Panc1 (cell line): ENCODE data around the gene PDZD8. TPM values are rescaled to one million over a fixed set of nuclear protein-coding genes. Genes with fewer than 3 reads are reported as not detected.

Experiments
- ATAC-seq: fragments of 200-7000 bp; cut with Tn5 transposase; 2 replicates; pipeline ENCODE4 v1.9.1; 2020; ENCODE audit warnings: mild to moderate bottlenecking, moderate library complexity
- BruUV-seq: library from RNA; stranded (reverse); fragments of 400-500 nt; replicated peaks from 2 replicates; lab custom pipeline; 2021; lab: Mats Ljungman, UMichigan
- CTCF ChIA-PET: fragments of 300-600 bp; sonication (Branson Sonifier 250); formaldehyde crosslinking; loops from one replicate; lab custom pipeline; 2022; ENCODE audit warnings: antibody characterized with exemption; lab: Charles Lee
- POLR2A ChIA-PET: fragments of 300-600 bp; sonication (Branson Sonifier 250); formaldehyde crosslinking; loops from one replicate; lab custom pipeline; 2022; ENCODE audit warnings: antibody characterized with exemption; lab: Charles Lee
- DNase-seq: peaks from one replicate; pipeline ENCODE4 v3.0.0-alpha.2; 2010; ENCODE audit warnings: low read depth, low spot score
- H3K27ac ChIP-seq: 2 replicates; pipeline ENCODE4 v1.5.1; 2011; ENCODE audit warnings: mild to moderate bottlenecking, low read length, inconsistent platforms
- H3K27me3 ChIP-seq: fragments of 200-500 bp; sonication (Bioruptor generic); 2 replicates; pipeline ENCODE4 v1.6.0; 2014; ENCODE audit warnings: low read length, inconsistent platforms; ENCODE audit not compliant: control insufficient read depth, insufficient read depth
- H3K36me3 ChIP-seq: fragments of 200-500 bp; sonication (Bioruptor generic); 2 replicates; pipeline ENCODE4 v1.5.1; 2014; ENCODE audit warnings: inconsistent platforms, mild to moderate bottlenecking, low read length, moderate library complexity; ENCODE audit not compliant: control insufficient read depth, insufficient read depth
- H3K4me1 ChIP-seq: 2 replicates; pipeline ENCODE4 v1.5.1; 2011; ENCODE audit warnings: inconsistent platforms, mild to moderate bottlenecking, low read length, moderate library complexity; ENCODE audit not compliant: control insufficient read depth, insufficient read depth
- H3K4me3 ChIP-seq, 2 experiments: 2 replicates each; pipeline ENCODE4 v1.5.1; 2011 to 2012; ENCODE audit warnings: low read depth in 2 of 2, low read length in 2 of 2, mild to moderate bottlenecking in 2 of 2, inconsistent platforms in 1 of 2, moderate library complexity in 1 of 2
- H3K9me3 ChIP-seq: fragments of 200-500 bp; sonication (Bioruptor generic); 2 replicates; pipeline ENCODE4 v1.5.1; 2014; ENCODE audit warnings: low read depth, mild to moderate bottlenecking, inconsistent platforms, low read length, moderate library complexity; ENCODE audit not compliant: control insufficient read depth, insufficient read depth
- POLR2AphosphoS5 ChIP-seq: IDR thresholded peaks from 2 replicates; pipeline ENCODE4 v1.6.1; 2012; ENCODE audit warnings: mild to moderate bottlenecking, low read depth, low read length, moderate library complexity
- SIN3A ChIP-seq: IDR thresholded peaks from 2 replicates; pipeline ENCODE4 v1.6.1; 2012; ENCODE audit warnings: low read depth, mild to moderate bottlenecking, low read length, moderate library complexity, borderline replicate concordance; ENCODE audit not compliant: insufficient read depth
- TCF7L2 ChIP-seq: IDR thresholded peaks from 2 replicates; pipeline ENCODE4 v1.6.1; 2011; ENCODE audit warnings: mild to moderate bottlenecking, low read depth, low read length, inconsistent platforms
- in situ Hi-C: cut with HindIII; loops from 2 replicates; pipeline ENCODE4 v1.10.0; 2016; ENCODE audit warnings: low sequenced_read_pairs, low pct_unique_long_range_greater_than_20kb
- intact Hi-C: fragments of 100-400 bp; cut with micrococcal nuclease; formaldehyde crosslinking; loops from one replicate; pipeline ENCODE4 v1.10.0; 2022; ENCODE audit not compliant: unreplicated experiment
- total RNA-seq: library from RNA; stranded (reverse); gene quantifications from one replicate; pipeline ENCODE4 v1.2.1, GENCODE V29; 2021; ENCODE audit not compliant: unreplicated experiment
- TF ChIP-seq, protein P1 (sequence below), 2 experiments: IDR thresholded peaks; 2 replicates each; pipeline ENCODE4 v1.6.1; 2011 to 2012; ENCODE audit warnings: low read depth in 2 of 2, control low read depth in 1 of 2, low read length in 1 of 2, mild to moderate bottlenecking in 1 of 2, moderate library complexity in 1 of 2; ENCODE audit not compliant: insufficient read depth in 1 of 2
- TF ChIP-seq, protein P2 (sequence below): fragments of 450-650 bp; IDR thresholded peaks from 2 replicates; pipeline ENCODE4 v1.5.1; 2017; ENCODE audit warnings: mild to moderate bottlenecking

PDZD8 gene
- total RNA-seq, 1 experiment from 2014 or later: 44.7 TPM

DNA sequence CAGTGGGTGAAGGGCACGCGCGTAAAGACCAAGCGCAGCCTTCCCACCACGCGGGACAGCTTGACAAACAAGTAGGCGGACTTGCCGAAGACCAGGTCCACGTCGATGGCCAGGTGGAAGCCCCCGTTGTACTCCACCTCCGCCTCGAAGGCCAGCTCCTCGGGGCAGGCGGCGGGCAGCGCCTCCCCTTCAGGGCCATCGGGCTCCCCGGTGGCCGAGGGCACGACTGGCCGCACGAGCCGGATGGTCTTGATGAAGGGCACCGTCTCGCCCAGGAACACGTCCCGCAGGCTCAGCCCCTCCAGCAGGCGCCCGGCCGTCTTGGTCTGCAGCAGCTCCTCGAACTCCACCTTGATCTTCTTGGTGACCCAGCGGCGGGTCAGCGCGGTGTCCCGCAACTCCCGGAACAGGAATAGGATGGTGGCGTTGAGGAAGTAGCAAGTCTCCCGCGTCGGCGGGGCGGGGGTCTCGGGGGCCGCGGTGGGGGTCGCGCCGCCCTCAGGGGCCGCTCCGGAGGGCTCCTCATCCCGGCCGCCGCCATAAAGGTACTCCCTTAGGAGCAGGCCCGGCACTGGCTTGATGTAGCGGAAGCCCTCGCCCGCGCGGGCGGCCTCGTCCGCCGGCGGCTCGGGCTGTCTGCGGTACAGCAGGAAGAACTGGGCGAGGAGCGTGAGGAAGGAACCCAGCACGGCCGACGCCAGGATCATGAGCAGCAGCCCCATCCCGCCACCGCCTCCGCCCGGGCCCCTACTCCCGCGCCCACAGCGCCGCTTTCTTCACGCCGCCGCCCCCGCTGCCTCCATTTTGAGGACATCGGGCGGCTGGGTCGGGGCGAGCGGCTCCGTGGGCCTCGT lies 507 bp downstream of the PDZD8 start:
- Histone ChIP-seq H3K27ac (peak overlapping the region; percentile 74), H3K9me3 (no peaks in the 10 kb centered on the region), H3K27me3 (peaks cover 16% of the 10 kb centered on the region), H3K4me1 (peaks cover 30% of the 10 kb centered on the region), H3K4me3 (peak overlapping the region; percentile 78 to 91), H3K36me3 (no peaks in the 10 kb centered on the region; the same call in 1 of the 2 replicates)
- in situ Hi-C loops: no loop called here
- intact Hi-C loops: no loop called here
- DNase-seq: no peak
- no TSS peak for BruUV-seq
- CTCF ChIA-PET: no interaction called here
- TF ChIP-seq POLR2AphosphoS5 (no peak), SIN3A (no peak), TCF7L2 (no peak)
- TF ChIP-seq, protein P1, sequence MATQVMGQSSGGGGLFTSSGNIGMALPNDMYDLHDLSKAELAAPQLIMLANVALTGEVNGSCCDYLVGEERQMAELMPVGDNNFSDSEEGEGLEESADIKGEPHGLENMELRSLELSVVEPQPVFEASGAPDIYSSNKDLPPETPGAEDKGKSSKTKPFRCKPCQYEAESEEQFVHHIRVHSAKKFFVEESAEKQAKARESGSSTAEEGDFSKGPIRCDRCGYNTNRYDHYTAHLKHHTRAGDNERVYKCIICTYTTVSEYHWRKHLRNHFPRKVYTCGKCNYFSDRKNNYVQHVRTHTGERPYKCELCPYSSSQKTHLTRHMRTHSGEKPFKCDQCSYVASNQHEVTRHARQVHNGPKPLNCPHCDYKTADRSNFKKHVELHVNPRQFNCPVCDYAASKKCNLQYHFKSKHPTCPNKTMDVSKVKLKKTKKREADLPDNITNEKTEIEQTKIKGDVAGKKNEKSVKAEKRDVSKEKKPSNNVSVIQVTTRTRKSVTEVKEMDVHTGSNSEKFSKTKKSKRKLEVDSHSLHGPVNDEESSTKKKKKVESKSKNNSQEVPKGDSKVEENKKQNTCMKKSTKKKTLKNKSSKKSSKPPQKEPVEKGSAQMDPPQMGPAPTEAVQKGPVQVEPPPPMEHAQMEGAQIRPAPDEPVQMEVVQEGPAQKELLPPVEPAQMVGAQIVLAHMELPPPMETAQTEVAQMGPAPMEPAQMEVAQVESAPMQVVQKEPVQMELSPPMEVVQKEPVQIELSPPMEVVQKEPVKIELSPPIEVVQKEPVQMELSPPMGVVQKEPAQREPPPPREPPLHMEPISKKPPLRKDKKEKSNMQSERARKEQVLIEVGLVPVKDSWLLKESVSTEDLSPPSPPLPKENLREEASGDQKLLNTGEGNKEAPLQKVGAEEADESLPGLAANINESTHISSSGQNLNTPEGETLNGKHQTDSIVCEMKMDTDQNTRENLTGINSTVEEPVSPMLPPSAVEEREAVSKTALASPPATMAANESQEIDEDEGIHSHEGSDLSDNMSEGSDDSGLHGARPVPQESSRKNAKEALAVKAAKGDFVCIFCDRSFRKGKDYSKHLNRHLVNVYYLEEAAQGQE (IDR thresholded peaks at IDR 0.05; ENCODE audit: insufficient read depth in 1 of 2, low read depth in 2 of 2, low read length in 1 of 2): 0 out of 4 replicates have a peak, but pooled peaks of 1 of the 2 experiments have one; percentile 11
- peak; percentile 63 for ATAC-seq
- POLR2A ChIA-PET: no interaction called here

DNA sequence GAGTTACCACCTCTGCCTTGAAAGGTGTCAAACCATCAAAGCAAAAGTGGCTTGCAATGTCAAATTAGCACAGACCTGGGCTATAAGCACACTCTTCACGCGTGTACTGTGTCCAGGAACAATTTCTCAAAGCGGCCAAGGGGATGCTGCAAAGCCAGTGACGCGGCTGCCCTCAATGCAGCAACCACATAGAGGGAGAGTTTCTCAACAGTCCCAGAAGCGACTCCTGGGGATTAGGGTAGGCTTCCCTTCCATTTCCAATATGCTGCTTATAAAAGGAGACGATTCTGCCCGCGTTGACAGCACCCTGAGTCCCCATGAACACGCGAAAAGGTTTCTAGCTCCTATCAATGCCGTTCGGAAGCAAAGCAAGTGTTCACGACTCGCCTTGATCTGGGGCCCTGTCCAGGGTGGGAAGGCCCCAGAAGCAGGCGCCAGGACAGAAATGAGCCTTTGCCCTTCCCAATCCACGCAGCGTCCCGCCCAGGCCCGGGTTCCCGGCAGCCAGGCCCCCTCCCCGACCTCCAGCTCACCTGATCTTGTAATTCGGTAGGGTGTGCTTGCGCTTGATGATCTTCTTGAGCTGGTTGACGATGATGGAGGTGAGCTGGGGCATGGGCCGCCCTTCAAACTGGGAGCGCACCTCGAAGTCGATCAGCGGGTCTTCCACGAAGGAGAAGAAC lies 1.3 kb downstream of the PDZD8 start:
- DNase-seq (no peak), ATAC-seq (peak; percentile 42)
- H3K27ac ChIP-seq: peak overlapping the region; percentile 74
- H3K27me3 ChIP-seq: peaks cover 9% of the 10 kb centered on the region
- intact Hi-C loops (no loop called here), in situ Hi-C loops (no loop called here)
- H3K4me3 ChIP-seq: peak overlapping the region; percentile 78 to 91
- CTCF ChIA-PET: no interaction called here
- BruUV-seq: no TSS peak
- POLR2A ChIA-PET: no interaction called here
- H3K36me3 ChIP-seq: no peaks in the 10 kb centered on the region; the same call in 1 of the 2 replicates
- H3K9me3 ChIP-seq: no peaks in the 10 kb centered on the region
- TF ChIP-seq, protein P1 (IDR thresholded peaks at IDR 0.05; ENCODE audit: insufficient read depth in 1 of 2, low read depth in 2 of 2, low read length in 1 of 2): peak in 1 of 2 experiments; percentile 51; a peak in 1 of 4 replicates
- TF ChIP-seq, protein P2, sequence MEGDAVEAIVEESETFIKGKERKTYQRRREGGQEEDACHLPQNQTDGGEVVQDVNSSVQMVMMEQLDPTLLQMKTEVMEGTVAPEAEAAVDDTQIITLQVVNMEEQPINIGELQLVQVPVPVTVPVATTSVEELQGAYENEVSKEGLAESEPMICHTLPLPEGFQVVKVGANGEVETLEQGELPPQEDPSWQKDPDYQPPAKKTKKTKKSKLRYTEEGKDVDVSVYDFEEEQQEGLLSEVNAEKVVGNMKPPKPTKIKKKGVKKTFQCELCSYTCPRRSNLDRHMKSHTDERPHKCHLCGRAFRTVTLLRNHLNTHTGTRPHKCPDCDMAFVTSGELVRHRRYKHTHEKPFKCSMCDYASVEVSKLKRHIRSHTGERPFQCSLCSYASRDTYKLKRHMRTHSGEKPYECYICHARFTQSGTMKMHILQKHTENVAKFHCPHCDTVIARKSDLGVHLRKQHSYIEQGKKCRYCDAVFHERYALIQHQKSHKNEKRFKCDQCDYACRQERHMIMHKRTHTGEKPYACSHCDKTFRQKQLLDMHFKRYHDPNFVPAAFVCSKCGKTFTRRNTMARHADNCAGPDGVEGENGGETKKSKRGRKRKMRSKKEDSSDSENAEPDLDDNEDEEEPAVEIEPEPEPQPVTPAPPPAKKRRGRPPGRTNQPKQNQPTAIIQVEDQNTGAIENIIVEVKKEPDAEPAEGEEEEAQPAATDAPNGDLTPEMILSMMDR: no peak
- peaks cover 33% of the 10 kb centered on the region for H3K4me1 ChIP-seq
